PC-9 (cell line): Measurements from ENCODE around the gene TMSB15C. TPM values are rescaled to one million over a fixed set of nuclear protein-coding genes. Genes with fewer than 3 reads are reported as not detected.
"Not testable (repeated sequence)": the region's sequence is repeated elsewhere in the genome, so short reads cannot be mapped to it uniquely, and the experiment has no call there.

Experiments
- BruUV-seq: library from RNA; stranded (reverse); fragments of 400-500 nt; replicated peaks from 2 replicates; lab custom pipeline; 2021; lab: Mats Ljungman, UMichigan
- CTCF ChIA-PET: fragments of 300-600 bp; sonication (Branson Sonifier 250); formaldehyde crosslinking; loops from one replicate; lab custom pipeline; 2022; ENCODE audit warnings: antibody characterized with exemption; lab: Charles Lee
- POLR2A ChIA-PET: fragments of 300-600 bp; sonication (Branson Sonifier 250); formaldehyde crosslinking; loops from one replicate; lab custom pipeline; 2022; ENCODE audit warnings: antibody characterized with exemption; ENCODE audit not compliant: unreplicated experiment; lab: Charles Lee
- DNase-seq, 2 experiments: peaks; one replicate each; pipeline versions ENCODE4 v3.0.0 to v3.0.0-alpha.2; 2015 to 2022; ENCODE audit warnings: mixed read lengths in 1 of 2
- H2AFZ ChIP-seq: fragments of 200-600 bp; sonication (generic); 2 replicates; pipeline ENCODE4 v1.8.1; 2017; ENCODE audit warnings: antibody characterized with exemption
- H3F3A ChIP-seq: fragments of 200-600 bp; sonication (generic); 2 replicates; pipeline ENCODE4 v1.8.1; 2017; ENCODE audit warnings: antibody characterized with exemption, mild to moderate bottlenecking, low read depth; ENCODE audit not compliant: insufficient read depth
- H3K27ac ChIP-seq: fragments of 200-600 bp; sonication (generic); 2 replicates; pipeline ENCODE4 v1.6.1; 2016; ENCODE audit warnings: mixed run types
- H3K27me3 ChIP-seq: fragments of 200-600 bp; sonication (generic); 2 replicates; pipeline ENCODE4 v1.6.1; 2016; ENCODE audit warnings: low read depth, mixed run types; ENCODE audit not compliant: insufficient read depth
- H3K36me3 ChIP-seq: fragments of 200-600 bp; sonication (generic); 2 replicates; pipeline ENCODE4 v1.6.1; 2016; ENCODE audit warnings: low read depth, mixed run types
- H3K4me1 ChIP-seq: fragments of 200-600 bp; sonication (generic); replicated peaks from 2 replicates; pipeline ENCODE4 v1.6.1; 2016; ENCODE audit warnings: mixed run types; ENCODE audit not compliant: insufficient read depth
- H3K4me2 ChIP-seq: fragments of 200-600 bp; sonication (generic); 2 replicates; pipeline ENCODE4 v1.6.1; 2017; ENCODE audit warnings: mixed run types
- H3K4me3 ChIP-seq: fragments of 200-600 bp; sonication (generic); 2 replicates; pipeline ENCODE4 v1.6.1; 2016; ENCODE audit warnings: mixed run types
- H3K79me2 ChIP-seq: fragments of 200-600 bp; sonication (generic); 2 replicates; pipeline ENCODE4 v1.6.1; 2017; ENCODE audit warnings: low read depth, mixed run types
- H3K9me2 ChIP-seq: fragments of 200-600 bp; sonication (generic); 2 replicates; pipeline ENCODE4 v1.8.1; 2017; ENCODE audit warnings: mild to moderate bottlenecking; ENCODE audit not compliant: insufficient read depth
- H3K9me3 ChIP-seq: fragments of 200-600 bp; sonication (generic); 2 replicates; pipeline ENCODE4 v1.8.1; 2016; ENCODE audit warnings: low read depth; ENCODE audit not compliant: insufficient read depth
- H4K20me1 ChIP-seq: fragments of 200-600 bp; sonication (generic); 2 replicates; pipeline ENCODE4 v1.8.1; 2017; ENCODE audit not compliant: insufficient read depth
- CTCF ChIP-seq: fragments of 200-600 bp; sonication (generic); conservative IDR thresholded peaks from 2 replicates; pipeline ENCODE4 v1.6.1; 2017; ENCODE audit warnings: mixed run types, antibody characterized with exemption, mild to moderate bottlenecking, moderate library complexity
- EZH2 ChIP-seq: fragments of 200-600 bp; sonication (generic); IDR thresholded peaks from 2 replicates; pipeline ENCODE4 v1.8.0; 2017; ENCODE audit warnings: antibody characterized with exemption, low read depth
- intact Hi-C: fragments of 100-400 bp; cut with micrococcal nuclease; formaldehyde crosslinking; loops from one replicate; pipeline ENCODE4 v1.10.0; 2022; ENCODE audit not compliant: unreplicated experiment
- total RNA-seq: library from RNA; stranded (reverse); gene quantifications from 2 replicates; pipeline ENCODE4 v1.2.3, GENCODE V29; 2021

The TMSB15C gene
- total RNA-seq, 1 experiment from 2014 or later = not detected

- no peaks in the 10 kb centered on the region for H3K79me2 ChIP-seq
- TF ChIP-seq CTCF (no peak), EZH2 (no peak)
- no peak overlapping the region for H3K4me3 ChIP-seq
- intact Hi-C loops = no loop called here
- no peaks in the 10 kb centered on the region for H3K9me3 ChIP-seq
- no peaks in the 10 kb centered on the region for H3K9me2 ChIP-seq
- H2AFZ ChIP-seq = no peak overlapping the region
- POLR2A ChIA-PET = no interaction called here
- no peaks in the 10 kb centered on the region for H3F3A ChIP-seq
- no peaks in the 10 kb centered on the region for H4K20me1 ChIP-seq
- no peak overlapping the region for H3K27ac ChIP-seq
- BruUV-seq = no TSS peak
- no peak for DNase-seq
- CTCF ChIA-PET = no interaction called here
- H3K4me1 ChIP-seq = no peaks in the 10 kb centered on the region
- peaks cover 10% of the 10 kb centered on the region for H3K27me3 ChIP-seq
- no peaks in the 10 kb centered on the region for H3K36me3 ChIP-seq
- no peak overlapping the region for H3K4me2 ChIP-seq
Observed at GRCh38 chrX:104085477-104085876, 9.4 kb upstream of the TMSB15C start.

DNA sequence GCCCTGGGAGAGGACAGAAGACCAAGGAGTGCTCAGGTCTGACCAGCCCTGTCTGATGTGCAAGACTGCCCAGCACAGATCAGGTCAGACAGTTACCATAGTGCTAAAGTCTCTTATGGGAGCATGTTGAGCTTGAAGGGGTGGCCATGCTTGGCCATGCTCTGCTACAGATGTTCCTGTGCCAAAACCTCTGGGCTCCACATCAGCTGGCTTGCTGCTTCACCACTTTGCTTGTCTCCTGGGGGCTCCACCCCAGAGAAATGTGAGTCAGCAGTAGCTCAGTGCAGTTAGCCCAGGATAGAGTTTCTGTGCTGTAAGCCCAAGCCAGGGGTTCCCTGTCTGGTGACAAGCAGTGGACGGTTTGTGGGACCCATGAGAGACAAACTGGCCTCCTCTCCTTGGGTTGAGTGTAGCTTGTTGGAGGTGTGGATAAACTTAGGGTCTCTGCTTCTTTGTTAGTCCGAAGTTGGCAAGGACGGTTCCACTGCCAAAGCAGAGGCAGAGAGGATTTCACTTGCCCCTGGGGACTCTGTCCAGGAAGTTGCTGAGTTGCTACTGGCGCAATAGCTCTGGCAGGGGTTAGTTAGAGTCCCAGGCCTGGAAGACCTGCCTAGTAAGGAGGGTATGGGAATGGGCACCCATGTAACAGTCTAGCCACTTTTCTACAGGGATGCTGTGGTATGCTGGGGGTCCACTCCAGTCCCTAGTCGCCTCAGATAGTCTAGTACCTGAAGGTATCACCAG is 8.7 kb upstream of the TMSB15C start:
- H3F3A ChIP-seq = no peaks in the 10 kb centered on the region
- no peak overlapping the region for H3K4me3 ChIP-seq
- no peak overlapping the region for H2AFZ ChIP-seq
- no TSS peak for BruUV-seq
- no peak for DNase-seq
- TF ChIP-seq CTCF (no peak), EZH2 (no peak)
- H3K27ac ChIP-seq = no peak overlapping the region
- no peak overlapping the region for H3K4me2 ChIP-seq
- no peaks in the 10 kb centered on the region for H4K20me1 ChIP-seq
- no peaks in the 10 kb centered on the region for H3K79me2 ChIP-seq
- ChIA-PET CTCF (no interaction called here), POLR2A (no interaction called here)
- H3K27me3 ChIP-seq = peaks cover 10% of the 10 kb centered on the region
- intact Hi-C loops = no loop called here
- no peaks in the 10 kb centered on the region for H3K4me1 ChIP-seq
- no peaks in the 10 kb centered on the region for H3K9me2 ChIP-seq
- no peaks in the 10 kb centered on the region for H3K36me3 ChIP-seq
- no peaks in the 10 kb centered on the region for H3K9me3 ChIP-seq

GRCh38 chrX:104084063-104084462 is 8.0 kb upstream of the TMSB15C start:
- Histone ChIP-seq H3K9me2 (no peaks in the 10 kb centered on the region), H3K79me2 (no peaks in the 10 kb centered on the region), H3K4me3 (no peak overlapping the region), H4K20me1 (no peaks in the 10 kb centered on the region), H3F3A (no peaks in the 10 kb centered on the region), H3K9me3 (no peaks in the 10 kb centered on the region), H2AFZ (no peak overlapping the region), H3K36me3 (no peaks in the 10 kb centered on the region), H3K27me3 (peaks cover 10% of the 10 kb centered on the region), H3K27ac (no peak overlapping the region), H3K4me2 (no peak overlapping the region), H3K4me1 (no peaks in the 10 kb centered on the region)
- ChIA-PET CTCF (no interaction called here), POLR2A (no interaction called here)
- TF ChIP-seq CTCF (no peak), EZH2 (no peak)
- intact Hi-C loops = no loop called here
- no peak for DNase-seq
- no TSS peak for BruUV-seq

GRCh38 chrX:104077854-104078253 is 1.8 kb upstream of the TMSB15C start:
- H3K9me3 ChIP-seq, H3K79me2 ChIP-seq, POLR2A ChIA-PET, H4K20me1 ChIP-seq, H3K27me3 ChIP-seq, H2AFZ ChIP-seq, H3K27ac ChIP-seq, BruUV-seq, H3K4me1 ChIP-seq, CTCF ChIA-PET, H3K4me3 ChIP-seq, H3K9me2 ChIP-seq, H3F3A ChIP-seq, H3K4me2 ChIP-seq, intact Hi-C loops, DNase-seq, H3K36me3 ChIP-seq: not testable (repeated sequence)

DNA sequence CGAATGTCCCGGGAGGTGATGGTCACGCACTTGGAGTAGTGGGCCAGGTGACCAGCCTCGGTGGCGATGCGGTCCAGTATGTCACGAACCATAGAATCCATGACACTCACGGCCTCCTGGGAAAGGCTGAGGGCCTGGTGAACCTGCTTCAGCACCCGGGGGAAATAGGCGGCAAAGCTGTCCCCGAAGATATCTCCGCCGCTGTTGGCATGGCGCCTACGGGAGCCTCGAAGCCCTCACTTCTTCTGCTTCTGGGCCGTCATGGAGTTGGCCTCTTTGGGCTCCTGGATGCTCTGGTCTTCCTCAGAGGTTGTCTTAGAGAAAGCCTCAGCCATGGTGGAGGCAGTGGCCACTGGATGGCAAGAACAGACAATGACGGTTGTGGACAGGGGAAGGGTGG is 13.4 kb downstream of the TMSB15C start:
- H3K4me1 ChIP-seq, POLR2A ChIA-PET, H3F3A ChIP-seq, H3K79me2 ChIP-seq, H3K4me2 ChIP-seq, intact Hi-C loops, H2AFZ ChIP-seq, BruUV-seq, H3K27ac ChIP-seq, H3K4me3 ChIP-seq, H3K9me2 ChIP-seq, H3K27me3 ChIP-seq, H3K9me3 ChIP-seq, H3K36me3 ChIP-seq, DNase-seq, H4K20me1 ChIP-seq, CTCF ChIA-PET: not testable (repeated sequence)
